OCI-LY1 (cell line): Measurements from ENCODE around the gene USP53.
A peak's percentile ranks its signal among the peaks of the same experiment; 100 is the strongest.

ENCODE experiments used
- EZH2 ChIP-seq: fragments of 200-600 bp; sonication (generic), shearing (Covaris generic); IDR thresholded peaks from 2 replicates; pipeline ENCODE4 v1.8.0; 2017; ENCODE audit warnings: borderline replicate concordance, mixed run types, mild to moderate bottlenecking, antibody characterized with exemption, low read length, moderate library complexity, mixed read lengths
- TF ChIP-seq, protein P1 (sequence below): fragments of 200-600 bp; sonication (generic), shearing (Covaris generic); IDR thresholded peaks from 2 replicates; pipeline ENCODE4 v1.5.1; 2017; ENCODE audit warnings: mild to moderate bottlenecking, antibody characterized with exemption, low read length, moderate library complexity, mixed read lengths

DNA sequence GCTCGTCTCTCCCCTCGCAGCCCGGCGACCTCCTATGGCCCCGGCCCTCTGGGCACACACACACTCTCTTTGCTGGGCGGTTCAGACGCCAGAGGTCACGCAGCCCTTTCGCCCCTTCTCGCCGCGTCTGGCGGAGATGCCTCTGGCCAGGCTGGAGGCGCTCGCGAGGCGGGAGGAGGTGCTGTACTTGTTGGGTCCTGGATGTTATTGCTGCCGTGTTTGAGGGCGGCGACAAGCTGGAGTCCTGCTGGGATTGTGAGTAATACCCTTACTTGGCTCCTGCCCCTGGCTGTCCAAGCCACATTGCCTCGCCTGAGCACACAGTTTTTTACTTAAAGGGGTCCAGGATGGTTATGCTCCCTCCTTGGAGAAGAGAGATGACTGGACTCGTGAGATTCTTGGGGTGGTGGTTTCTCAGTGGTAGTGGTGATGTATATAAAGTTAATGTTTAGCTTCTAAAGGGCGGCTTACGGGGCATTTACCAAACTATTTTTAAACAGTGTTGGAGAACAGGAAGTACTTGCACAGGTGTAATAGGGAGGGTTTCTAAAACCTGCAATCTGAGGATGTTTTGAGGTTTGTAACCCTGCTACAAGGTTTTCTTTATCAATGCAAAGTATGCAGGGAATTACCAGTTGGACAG lies 572 bp downstream of the USP53 start:
- TF ChIP-seq, protein P1, sequence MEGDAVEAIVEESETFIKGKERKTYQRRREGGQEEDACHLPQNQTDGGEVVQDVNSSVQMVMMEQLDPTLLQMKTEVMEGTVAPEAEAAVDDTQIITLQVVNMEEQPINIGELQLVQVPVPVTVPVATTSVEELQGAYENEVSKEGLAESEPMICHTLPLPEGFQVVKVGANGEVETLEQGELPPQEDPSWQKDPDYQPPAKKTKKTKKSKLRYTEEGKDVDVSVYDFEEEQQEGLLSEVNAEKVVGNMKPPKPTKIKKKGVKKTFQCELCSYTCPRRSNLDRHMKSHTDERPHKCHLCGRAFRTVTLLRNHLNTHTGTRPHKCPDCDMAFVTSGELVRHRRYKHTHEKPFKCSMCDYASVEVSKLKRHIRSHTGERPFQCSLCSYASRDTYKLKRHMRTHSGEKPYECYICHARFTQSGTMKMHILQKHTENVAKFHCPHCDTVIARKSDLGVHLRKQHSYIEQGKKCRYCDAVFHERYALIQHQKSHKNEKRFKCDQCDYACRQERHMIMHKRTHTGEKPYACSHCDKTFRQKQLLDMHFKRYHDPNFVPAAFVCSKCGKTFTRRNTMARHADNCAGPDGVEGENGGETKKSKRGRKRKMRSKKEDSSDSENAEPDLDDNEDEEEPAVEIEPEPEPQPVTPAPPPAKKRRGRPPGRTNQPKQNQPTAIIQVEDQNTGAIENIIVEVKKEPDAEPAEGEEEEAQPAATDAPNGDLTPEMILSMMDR: peak; percentile 54; the same call in 1 of the 2 replicates
- TF ChIP-seq EZH2: no peak
